ENCODE results near the gene LHCGR.
"Not testable (repeated sequence)": the region's sequence is repeated elsewhere in the genome, so short reads cannot be mapped to it uniquely, and the experiment has no call there.

Gene LHCGR

DNA sequence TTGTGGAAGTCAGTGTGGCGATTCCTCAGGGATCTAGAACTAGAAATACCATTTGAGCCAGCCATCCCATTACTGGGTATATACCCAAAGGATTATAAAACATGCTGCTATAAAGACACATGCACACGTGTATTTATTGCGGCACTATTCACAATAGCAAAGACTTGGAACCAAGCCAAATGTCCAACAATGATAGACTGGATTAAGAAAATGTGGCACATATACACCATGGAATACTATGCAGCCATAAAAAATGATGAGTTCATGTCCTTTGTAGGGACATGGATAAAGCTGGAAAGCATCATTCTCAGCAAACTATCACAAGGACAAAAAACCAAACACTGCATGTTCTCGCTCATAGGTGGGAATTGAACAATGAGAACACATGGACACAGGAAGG is 16.3 kb downstream of the LHCGR start:
- not testable (repeated sequence) for DNase-seq

- DNase-seq: peak; percentile 64
These were observed 16.7 kb downstream of the LHCGR start for GRCh38 chr2:48738806-48739205.

- DNase-seq: no peak
These were observed 19.3 kb downstream of the LHCGR start for GRCh38 chr2:48736251-48736650.

GRCh38 chr2:48734576-48735303 is 20.8 kb downstream of the LHCGR start:
- no peak for DNase-seq

GRCh38 chr2:48733067-48733503 is 22.4 kb downstream of the LHCGR start:
- no peak for DNase-seq

DNA sequence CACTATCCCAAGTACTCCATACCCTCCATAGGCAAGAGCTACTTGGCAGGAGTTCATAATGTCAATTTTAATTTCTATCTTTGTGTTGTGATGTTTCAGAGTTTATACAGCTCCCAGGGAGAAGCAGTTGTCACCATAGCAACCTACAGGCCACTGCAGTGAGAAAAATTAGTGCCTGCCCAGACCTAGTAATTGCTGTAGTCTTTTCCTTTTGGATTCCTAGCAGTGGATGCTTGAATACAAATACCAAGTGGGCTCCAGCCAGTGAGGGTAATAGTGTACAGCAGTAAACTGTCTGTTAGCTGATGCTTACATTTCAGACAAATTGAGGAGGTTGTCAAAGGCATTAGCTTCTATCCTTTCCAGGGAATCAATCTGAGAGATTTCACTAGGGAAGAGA is 26.7 kb downstream of the LHCGR start:
- no peak for DNase-seq

DNA sequence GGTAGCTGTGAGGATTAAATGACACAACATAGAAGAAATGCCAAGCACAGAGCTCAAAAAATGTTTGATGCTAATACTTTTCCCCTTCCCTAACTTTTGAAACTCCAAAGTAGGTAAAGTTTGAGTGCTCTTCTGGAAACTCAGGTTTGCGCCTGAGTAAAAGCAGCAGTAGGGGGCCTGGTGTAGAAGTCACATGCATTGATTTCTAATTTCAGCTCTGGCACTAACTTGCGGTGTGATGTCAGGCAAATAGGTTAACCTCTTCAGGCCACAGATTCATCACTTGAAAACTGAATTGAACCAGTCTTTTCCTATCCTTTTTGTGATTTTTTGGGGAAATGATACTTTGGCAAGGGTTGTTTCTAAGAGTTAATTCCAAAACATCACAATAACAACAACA is 27.2 kb downstream of the LHCGR start:
- DNase-seq: no peak

GRCh38 chr2:48727560-48727959 is 28.0 kb downstream of the LHCGR start:
- DNase-seq: no peak

DNA sequence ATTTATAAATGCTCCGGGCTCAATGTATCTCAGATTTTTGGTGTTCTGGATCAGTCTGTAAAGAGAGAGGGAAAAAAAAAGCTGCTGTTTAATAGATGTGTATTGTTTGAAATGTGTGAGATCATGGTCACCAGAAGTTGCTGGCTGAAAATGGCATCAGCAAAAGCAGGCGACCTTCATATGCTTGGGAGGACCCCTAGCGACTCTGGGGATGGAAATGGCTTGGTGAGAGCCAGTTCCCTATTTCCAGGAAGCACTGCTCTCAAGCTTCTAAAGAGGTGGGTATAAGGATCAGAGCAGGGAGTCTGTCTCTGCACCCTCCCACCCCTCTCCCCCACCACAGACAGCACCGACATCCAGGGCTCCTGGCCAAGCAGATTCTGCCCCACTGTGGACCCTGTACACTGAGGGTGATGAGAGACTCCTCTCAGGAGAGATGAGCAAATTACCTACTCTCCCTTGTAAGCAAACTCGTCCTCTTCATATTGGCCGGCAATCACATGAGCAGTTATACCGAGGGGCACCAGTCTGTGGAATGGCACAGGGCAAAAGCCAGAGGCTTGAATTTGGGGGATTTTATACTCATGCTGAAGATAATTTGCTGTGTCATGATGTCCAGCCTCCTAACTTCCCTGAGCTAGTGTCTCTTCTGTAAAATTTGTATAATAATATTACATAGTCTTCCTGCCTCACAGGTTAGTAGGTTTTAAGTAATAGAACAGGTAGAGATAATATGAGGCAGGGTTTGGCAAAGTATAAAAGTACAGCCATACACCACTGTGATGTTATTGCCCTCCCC is 29.6 kb downstream of the LHCGR start:
- DNase-seq: no peak

GRCh38 chr2:48724278-48724677 is 31.2 kb downstream of the LHCGR start:
- DNase-seq: no peak

DNA sequence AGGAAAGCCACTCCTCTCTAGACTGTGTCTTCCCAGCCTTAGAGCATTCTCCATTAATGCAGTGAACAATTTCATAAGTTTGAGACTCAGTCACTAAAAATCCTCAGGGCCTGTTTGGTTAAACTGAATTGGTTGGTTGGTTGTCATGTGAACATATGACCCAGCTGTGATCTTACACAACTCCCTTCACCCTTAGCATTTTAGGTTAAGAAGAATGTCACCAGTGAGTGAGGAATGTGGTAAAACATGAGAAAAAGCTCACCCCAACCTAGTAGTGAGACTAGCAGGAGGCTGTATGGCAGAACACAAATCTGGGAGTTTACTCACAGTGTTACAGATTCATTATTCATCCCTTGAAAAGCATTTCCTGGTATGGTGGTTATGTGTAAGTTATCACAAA is 32.4 kb downstream of the LHCGR start:
- DNase-seq: peak; percentile 95

DNA sequence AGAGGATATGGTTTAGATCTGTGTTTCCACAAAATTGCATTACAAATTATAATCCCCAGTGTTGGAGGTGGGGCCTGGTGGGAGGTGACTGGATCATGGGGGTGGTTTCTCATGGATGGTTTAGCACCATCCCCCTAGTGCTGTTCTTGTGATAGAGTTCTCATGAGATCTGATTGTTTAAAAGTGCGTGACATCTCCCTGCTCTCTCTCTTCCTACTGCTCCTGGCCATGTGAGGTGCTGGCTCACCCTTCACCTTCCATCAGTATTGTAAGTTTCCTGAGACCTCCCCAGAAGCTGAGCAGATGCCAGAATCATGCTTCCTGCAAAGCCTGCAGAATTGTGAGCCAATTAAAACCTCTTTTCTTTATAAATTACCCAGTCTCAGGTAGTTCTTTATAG is 33.1 kb downstream of the LHCGR start:
- DNase-seq: no peak

- no peak for DNase-seq
These were observed 34.4 kb downstream of the LHCGR start for GRCh38 chr2:48721158-48721557.

DNA sequence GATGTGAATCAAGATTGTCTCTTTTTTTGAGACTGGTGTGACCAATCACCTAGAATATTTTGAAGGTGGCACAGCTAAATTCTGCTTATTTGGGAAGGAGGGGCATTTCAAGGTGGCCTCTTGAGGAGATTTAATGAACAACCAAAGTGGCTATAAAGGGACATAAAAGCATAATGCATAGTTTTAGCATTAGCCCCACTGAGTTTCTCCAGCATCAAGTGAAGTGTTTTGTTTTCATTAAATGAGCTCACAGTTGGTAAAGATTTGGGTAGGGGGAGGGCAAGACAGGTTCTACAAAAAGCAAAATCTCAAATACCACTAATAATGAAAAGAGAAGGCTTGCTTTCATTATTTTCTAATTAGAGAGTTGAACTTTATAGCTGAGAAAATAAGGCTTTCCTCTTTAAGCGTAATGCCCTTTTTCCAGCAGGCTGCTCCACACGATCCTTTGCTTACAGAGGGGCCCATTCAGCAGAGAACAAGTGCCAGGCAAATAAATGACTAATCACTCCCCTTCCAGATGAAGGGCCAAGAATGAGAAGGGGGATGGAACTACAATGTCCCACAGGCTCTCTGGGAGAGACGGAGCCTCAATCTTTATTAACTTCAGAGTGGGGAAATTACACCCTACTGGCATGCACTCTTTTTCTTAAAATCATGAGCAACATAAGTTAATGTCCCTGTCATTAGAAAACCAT is 35.9 kb downstream of the LHCGR start:
- peak; percentile 31 for DNase-seq

DNA sequence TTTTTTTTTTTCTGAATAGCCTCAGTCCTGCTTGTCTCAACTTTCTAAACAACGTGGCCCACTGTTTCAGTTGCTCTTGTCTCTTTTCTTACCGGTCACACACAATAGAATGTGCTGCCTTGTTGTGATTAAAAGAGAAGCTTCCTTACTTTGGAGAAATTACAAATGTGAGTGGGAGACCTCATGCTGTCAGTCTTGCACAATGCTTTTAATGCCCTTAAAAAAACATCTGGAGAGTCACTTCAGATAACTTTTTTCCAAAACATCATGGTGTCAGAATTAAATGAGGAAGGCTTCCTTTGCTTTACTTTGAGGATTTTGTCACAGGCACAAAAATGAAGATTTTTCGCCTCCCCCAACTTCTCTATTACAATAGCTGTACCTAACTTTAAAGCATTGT is 37.7 kb downstream of the LHCGR start:
- no peak for DNase-seq

DNA sequence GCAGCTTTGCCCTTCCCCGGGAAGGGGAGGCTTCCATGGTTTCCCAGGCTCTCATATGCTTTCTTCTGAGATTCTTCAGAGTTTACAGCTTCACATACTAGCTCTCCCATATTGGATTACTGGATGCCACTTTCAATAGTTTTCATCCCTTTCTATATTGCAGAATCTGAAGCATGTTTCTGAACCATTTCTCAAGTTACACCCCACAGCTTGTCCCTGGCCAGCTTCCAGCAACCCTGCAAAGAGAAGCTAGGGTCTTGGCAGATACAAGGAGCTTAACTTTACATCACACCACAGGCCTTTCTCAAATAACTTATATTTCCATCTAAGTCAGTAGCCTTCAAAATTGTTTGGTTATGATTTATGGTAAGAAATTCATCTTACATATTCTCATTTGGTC is 39.6 kb downstream of the LHCGR start:
- peak; percentile 77 for DNase-seq

DNA sequence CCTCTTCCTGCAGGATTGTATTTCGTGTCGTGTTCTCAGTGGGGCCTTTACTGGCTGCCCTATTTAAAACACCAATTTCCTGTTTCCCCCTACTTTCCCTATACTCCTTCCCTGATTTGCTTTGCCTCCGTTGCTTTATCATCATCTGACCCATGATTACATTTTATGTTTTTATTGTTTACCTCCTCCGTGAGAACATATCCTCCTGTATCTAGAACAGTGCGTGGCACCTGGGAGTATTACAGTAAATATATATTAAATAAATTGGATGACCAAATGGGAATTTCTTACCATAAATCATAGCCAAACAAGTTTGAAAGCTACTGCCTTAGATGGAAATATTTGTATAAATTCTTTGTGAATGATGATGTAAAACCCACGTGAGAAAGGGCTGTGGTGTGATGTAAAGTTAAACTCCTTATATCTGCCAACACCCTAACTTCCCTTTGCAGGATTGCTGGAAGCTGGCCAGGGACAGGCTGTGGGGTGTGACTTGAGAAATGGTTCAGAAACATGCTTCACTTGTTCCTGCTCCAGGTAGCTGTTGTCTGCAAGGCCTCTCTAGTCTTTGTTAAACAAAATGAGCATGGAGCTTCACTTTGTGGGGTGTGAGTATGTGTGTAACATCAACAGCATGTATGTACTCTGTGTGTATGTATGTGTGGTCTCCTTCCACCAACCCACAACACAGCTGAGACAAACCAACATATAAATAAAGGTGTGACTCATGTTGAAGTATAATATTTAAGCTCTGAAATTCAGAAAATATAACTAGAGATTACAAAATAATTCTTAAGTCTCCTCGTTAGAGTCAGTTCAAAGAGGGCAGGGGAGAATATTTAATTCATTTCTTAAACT is 40.3 kb downstream of the LHCGR start:
- DNase-seq: peak; percentile 80

DNA sequence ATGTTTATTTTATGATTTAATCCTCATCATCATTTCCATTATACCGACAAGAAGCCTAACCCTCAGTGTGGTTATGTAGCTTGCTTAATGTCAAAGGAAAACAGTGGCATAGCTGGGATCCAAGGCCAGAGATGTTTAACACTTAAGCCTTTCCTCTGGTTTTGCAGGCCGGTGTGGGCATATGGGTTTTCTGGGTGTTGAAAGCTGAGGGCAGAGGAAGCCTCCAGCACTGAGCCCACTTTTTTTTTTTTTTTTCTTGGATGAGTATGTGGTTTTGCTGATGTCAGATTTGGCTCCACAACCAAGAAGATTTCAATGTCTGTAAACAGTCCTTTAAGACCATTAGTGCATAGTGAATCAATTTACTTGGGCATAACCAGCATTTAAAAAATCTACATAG is 41.3 kb downstream of the LHCGR start:
- DNase-seq: peak; percentile 57

DNA sequence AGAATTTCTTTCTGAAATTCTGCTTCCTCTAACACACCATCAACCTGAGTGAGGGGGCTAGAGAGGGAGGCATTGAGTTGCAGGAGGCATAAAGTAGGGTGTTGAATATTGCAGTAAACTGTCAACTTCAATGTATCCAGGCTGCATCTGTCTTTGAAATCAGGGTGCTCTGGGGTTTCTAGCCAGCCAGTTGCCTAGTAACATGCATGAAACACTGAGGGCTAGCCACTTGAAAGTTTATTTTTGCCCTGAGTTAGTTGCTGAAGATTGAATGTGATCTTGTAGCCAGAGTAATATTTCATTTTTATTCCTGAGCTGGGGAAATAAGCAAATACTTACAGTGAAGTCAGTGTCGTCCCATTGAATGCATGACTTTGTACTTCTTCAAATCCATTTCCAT is 41.9 kb downstream of the LHCGR start:
- no peak for DNase-seq

DNA sequence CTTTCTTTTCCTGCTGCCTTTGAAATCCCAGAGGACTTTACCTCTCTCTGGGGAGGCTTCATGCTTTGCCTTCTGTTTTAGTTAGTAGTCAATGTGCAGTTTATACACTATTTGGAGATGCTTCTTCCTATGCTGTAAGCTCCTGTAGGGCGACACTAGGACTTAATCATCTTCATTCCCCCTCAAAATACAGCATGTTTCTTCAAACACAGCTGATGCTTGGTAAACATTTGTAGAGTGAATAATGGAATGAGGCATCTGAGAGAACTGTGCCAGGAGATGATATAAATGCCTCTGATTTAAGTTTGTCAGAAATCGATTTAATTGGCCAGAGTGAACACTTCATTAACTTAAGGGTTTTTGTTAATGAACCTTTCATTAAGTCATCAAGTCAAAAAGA is 43.4 kb downstream of the LHCGR start:
- DNase-seq: no peak

GRCh38 chr2:48711343-48711742 is 44.2 kb downstream of the LHCGR start:
- DNase-seq: no peak

DNA sequence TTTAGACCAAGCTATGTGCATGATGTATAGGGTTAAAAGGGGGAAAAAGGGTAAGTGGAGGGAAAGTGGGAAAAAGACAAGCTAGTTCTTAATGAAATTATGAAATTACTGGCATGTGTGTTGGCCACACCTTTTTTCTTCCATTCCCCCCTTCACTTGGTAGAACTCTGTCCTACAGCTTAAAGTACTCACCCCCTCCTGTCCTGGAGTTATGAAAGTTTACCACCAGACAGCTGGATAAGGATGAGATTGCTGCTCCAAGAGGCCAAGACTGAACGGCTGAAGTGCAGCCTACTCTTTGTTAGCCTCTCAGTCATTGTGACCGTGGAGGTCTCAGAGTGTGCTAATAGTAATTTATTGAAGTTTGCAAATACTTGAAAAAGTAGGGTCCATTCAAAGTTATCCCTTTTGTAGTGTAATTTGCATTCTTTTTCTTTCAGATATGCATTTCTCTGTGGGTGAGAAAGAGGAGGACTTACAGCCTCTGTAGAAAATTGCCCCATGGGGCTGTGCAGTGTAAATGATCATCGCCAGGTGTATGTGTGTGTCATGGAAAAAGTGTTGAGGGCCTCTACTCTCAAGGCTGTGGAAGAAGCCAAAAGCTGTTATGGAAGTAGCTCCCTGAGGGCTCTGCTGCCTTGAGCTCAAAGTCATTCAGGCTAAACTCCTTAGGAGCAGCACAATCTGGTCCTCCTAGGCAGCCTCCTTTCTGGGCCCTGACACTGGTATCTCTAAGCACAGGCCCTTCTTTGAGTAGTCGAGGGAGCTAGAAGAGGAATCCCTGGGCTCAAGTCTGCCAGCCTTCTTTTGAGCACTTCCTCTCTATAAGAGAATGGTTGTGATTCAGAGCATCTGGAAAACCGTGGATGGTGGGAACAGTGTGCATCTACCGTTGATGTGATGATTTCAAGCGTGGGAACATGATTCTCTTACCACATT is 46.2 kb downstream of the LHCGR start:
- DNase-seq: no peak

Measured in fibroblast of skin of right quadriceps (primary cell).